Measurements from ENCODE around the gene HSPBP1.
"Not testable (repeated sequence)": the region's sequence is repeated elsewhere in the genome, so short reads cannot be mapped to it uniquely, and the experiment has no call there.

The HSPBP1 gene, protein sequence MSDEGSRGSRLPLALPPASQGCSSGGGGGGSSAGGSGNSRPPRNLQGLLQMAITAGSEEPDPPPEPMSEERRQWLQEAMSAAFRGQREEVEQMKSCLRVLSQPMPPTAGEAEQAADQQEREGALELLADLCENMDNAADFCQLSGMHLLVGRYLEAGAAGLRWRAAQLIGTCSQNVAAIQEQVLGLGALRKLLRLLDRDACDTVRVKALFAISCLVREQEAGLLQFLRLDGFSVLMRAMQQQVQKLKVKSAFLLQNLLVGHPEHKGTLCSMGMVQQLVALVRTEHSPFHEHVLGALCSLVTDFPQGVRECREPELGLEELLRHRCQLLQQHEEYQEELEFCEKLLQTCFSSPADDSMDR

DNA sequence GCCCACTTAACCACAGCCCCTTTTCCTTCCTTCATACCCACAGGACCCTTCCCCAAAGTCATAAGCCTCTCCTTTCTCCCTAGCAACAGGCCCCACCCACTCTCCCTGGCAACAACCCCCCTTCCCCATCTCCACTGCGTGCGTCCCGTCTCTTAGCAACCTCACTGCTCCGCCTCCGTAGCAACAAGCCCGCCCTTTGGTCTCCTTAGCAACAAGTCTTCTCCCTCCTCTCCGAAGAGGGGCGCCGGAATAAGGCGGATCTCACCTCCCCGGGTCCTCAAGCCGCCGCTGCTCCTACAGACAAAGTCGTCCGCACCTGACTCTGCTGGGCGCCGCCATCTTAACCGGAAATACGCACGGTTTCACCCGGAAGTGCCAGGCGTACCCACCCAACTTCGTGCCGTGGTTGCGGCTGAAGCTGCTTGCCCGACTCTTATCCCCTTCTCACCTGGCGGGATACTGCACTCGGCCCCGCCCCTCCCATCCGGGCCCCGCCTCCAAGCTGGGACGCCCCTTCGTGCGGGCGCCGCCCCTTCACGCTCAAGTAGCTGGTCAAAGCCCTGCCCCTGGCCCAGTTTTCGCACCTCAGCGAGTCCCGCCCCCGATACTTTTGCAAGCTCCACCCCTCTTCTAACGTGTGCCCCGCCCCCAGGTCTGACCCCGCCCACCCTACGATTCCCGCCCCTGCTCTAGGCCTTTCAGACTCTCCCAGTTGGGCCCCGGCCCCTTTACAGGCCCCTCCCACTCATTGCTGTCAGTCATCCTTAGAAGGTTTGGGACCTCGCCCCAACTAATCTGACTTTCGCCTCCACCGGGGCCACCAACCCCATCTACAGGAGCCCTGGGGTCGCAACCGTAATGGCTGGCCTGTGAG is at the start of gene HSPBP1:
TSS of gene HSPBP1 (minus strand) at position 341 of the 874 bp plus-strand sequence. CDS start 502 bp downstream, outside the sequence.
- peak; percentile 98 for DNase-seq

DNA sequence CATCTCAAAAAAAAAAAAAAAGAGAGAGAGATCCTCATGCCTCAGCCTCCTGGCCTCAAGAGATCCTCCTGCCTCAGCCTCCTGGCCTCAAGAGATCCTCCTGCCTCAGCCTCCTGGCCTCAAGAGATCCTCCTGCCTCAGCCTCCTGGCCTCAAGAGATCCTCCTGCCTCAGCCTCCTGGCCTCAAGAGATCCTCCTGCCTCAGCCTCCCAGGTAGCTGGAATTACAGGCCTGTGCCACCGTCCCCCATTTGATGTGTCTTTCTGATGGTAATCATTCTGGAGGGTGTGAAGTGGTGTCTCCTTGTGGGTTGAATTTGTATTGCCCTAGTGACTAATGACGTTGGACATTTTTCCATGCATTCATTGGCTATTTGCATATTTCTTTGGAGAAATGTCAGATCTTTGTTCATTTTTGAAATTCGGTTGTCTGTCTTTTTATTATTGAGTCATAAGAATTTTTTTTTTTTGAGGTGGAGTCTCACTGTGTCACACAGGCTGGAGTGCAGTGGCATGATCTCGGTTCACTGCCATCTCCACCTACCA is 48.9 kb upstream of the HSPBP1 start:
- not testable (repeated sequence) for DNase-seq

DNA sequence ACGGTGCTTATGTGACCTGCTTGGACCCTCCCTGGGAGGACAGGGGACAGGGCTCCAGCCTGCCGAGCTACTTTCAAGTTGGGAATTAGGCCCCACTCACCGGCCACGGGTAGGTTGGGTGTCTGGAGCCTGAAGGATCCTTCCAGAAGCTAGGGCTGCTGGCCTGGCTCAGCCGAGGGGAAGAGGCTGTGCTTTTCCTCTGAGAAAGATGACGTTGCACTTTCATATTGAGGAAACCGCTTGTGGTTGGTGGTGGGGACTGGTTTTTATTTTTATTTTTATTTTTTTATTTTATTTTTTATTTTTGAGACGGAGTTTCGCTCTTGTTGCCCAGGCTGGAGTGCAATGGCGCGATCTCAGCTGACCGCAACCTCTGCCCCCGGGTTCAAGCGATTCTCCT is 45.3 kb upstream of the HSPBP1 start, which contains the start of gene TMEM150B:
TSS of gene TMEM150B (minus strand) at position 170 of the 400 bp plus-strand sequence. CDS start 4,305 bp downstream, outside the sequence.
- DNase-seq = no peak

DNA sequence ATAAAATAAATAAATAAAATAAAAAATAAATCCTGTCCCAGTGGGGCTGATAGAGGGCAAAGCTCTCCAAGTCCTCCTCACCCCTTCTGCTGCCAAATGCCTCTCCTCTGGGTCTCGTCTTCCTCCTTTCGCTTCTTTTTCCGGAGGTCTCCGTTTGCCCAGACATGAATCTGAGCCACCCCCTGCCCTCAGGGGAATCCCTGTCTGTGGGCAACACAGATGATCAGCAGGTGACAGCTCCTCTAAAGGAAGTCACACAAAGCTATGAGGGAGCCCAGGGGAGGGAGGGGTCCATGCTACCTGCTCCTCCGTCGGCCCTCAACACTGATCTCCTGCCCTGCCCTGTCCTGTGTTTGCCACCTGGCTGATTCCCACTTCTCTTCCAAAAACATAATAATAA is 44.8 kb upstream of the HSPBP1 start:
- no peak for DNase-seq

DNA sequence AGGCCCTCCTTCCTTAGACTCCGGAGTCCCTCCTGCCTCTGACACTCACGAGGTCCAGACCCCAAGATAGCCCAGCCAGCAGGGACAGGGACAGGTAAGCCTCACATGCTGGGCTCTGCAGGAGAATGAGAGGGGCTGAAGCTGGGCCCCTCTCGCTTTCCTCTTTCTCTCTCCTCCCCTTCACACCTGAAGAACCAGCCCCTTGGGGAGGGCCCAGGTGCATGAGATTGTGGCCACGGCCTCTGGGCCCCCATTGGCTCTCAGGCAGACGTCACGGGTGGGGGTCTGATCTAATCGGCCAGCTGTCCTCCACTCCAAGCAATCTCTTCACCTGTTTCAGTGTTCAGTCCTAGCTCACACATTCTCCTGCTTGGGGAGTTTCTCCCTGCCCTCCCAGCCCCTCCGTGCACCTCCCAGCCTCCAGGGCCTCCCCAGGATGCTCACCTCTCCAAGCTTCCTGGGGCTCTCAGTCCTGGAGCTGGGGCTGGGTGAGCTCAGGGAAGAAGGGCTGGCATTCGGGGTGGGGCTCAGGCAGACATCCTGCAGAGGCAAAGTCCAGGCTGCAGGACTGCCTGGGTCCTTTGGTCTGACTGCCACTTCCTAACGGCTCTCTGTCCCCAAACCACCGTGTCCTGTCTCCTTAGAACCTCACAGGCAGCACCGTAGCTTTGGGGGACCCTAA is 42.4 kb upstream of the HSPBP1 start:
- DNase-seq = no peak

DNA sequence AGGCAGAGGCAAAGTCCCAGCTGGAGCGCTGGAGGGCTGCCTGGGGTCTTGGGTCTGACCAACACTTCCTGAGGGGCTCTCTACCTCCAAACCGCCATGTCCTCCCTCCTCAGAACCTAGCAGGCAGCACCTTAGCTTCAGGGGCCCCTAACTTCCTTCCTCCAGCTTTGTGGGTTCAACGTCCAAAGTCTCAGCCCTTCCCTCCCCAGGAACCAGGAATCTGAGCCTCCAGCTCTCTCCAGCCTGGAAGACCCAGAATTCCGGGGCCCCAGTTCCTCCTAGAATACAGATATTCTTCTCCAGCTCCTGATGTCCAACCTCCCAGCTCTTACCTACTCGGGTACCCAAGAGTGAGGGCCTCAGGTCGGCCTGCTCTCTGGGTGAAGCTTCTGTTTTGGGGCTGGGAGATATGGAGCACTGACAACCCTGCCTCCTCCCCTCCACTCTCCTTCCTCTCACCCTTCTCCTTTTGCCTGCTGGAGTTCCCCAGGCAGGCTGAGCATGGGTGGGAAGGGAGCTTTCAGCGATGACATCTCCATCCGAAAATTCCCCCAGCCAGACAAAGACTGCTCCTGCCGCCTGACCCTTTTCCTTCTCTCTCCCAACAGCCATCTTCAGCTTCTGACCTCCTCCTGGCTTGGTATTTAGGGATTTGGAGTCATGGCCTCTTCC is 41.7 kb upstream of the HSPBP1 start:
- DNase-seq = no peak

DNA sequence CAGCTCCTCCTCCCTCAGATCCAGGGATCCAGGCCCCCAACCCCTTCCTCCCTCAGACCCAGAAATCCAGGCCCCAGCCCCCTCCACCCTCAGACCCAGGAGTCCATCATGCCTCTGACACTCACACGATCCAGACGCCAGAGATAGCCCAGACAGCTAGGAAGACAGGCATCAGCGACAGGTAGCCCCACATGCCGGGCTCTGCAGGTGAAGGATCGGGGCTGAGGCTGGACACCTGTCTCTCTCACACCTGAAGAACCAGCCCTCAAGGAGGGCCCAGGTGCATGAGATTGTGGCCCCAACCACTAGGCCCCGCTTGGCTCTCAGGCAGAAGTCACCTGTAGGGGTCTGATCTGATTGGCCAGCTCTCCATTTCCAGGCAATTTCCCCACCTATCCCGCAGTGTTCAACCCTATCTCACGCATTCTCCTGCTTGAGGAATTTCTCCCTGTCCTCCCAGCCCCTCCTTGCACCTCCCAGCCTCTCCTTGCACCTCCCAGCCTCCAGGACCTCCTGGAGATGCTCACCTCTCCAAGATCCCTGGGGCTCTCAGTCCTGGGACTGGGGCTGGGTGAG is 41.0 kb upstream of the HSPBP1 start:
- DNase-seq = no peak

DNA sequence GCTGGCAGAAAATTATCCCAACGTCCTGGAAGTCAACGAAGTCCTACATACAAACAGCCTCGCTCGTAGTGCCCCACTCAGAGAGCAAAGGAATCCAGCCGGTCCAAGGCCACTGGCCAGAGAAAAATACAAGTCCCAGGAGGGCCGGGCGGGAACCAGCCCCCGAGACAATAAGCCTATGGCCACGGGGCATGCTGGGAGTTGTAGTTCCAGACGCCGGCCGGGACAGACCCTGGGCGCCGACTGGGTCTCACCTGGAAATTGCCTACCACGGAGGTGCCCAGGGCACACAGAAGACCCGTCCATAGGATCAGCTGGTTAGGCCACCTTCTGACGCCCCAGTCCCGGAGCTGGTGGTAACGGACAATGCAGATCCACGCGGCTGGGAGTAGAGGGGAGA is 39.9 kb upstream of the HSPBP1 start:
- no peak for DNase-seq

DNA sequence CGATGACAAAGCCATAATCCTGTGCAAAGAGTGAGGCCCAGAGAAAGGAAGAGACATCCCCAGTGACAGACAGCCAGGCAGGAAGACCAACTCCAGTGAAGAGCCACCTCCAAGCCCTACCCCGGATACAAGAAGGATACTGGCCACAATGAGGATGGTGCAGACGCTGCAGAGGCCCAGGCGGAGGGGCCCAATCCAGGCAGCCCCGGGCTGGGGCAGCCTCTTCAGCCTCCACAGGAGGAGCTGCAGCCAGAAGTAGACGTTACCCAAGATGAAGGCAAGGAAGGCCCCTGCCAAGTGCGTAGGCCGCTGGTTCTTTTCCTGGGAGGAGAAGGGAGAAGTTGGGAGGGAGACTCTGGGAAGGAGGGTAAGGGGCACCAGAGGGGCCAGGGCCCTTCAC is 36.7 kb upstream of the HSPBP1 start:
- DNase-seq = no peak

DNA sequence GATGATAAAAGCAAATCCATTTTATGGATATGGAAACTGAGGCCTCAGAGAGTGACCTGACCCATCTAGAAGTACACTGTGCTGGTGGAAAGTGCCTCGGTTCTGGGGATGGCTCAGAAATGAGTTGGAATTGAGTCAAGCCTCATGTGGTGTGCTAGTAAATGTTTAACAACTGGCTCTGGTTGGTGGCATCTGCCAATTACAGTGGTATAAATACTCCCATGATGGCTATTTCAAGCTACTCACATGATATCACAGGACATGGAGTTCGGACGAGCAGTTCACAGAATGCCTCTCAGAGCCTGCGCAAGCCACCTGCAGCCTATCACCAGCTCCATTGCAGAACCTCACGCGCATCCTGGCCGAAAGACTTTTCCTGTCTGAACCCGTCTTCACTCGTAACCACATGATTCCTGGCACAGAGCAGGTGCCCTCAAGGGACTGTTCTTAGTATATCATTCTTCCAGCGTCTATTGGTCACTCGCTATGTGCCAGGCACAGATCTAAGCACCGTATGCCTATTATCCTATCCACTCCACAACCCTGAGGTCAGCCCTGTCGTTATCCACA is 36.1 kb upstream of the HSPBP1 start:
- DNase-seq = no peak

DNA sequence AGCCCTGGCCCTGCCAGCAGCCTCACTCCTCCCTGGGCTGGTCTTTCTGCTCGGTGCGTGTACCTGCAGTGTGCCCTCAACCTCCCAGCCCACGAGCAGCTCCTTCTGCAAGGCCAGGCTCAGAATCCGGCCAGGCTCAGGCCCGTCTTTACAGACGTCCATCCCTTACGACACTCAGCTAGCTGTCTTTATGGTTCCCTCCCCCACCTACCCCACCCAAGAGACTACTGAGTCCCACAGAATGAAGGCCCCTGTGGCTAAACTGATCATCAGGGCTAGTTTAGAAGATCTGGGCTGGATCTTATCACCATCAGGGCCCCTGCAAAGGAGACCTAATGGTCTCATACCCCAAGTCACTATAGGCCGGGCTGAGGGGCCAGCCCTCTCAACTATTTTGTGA is 34.5 kb upstream of the HSPBP1 start:
- DNase-seq = no peak

DNA sequence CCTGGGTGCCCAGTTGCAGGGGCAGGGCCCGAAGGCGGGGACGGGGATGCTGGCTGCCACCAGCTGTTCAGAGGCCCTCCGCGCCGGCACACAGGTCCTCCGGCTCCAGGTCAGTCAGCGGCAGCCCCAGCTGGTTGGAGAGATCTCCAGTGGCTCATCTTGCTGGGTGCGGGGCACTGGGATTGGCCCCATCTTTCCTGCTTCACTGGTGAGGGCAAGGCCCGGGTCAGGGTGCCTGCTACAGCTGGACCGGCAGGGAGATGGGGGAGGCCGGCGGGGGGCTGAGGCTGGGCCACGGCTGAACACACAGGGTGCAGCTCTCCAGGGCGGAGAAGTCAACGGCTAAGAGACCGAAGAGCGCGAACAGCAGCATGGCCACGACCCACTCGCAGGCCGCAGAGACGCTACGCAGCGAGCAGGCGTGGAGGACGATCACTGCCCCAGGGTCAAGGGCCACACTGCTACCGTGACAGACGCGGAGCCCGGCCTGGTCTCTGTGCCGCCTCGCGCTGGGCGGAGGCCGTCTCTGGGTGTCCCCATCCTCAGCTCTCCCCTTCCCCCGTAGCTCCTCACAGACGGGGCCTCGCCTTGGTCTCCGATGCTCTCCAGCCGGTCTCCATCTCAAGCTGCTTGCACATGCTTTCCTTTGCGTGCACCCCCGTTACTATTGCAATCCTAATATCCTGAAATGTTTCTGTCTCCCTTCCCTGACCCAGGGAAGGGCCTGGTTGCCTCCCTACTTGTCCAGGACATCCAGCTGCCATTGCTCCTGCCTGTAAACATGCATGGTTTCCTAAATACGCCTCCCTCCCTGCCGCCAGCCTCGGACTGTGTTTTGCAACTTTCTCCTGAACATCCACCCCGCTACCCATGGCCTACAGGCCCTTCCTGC is 33.0 kb upstream of the HSPBP1 start:
- DNase-seq = no peak

DNA sequence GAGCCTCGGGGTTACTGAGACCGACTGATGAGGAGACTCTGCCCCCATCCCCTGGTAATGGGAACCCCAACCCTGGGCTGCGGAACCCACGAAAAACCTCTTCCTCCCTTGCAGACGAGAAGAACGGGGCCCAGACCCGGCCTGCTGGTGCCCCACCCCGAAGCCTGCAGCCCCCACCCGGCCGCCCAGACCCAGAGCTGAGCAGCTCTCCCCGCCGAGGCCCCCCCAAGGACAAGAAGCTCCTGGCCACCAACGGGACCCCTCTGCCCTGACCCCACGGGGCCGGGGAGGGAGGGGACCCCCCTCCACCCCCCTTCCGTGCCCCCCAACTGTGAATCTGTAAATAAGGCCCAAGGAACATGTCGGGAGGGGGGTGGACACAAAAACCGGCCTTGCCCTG is 31.9 kb upstream of the HSPBP1 start:
- DNase-seq = no peak

DNA sequence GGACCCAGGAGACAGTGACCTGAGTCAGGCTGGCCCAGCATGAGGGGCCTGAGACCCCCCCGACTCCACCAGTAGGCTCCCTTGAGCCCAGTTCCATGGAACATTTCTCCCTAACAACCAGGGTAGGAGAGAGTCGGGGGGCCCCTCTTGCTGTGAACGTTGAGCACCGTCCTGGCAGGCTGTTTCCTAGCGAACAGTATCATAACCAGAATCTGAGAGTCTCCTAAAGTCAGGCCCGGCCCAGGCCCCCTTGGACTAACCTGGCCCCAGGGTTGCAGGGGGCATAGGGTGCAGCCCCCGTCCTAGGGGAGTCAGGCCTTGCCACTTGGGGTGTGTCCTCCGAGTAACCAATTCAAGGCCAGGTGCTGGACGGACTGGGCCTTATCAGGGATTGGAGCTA is 31.5 kb upstream of the HSPBP1 start:
- no peak for DNase-seq

DNA sequence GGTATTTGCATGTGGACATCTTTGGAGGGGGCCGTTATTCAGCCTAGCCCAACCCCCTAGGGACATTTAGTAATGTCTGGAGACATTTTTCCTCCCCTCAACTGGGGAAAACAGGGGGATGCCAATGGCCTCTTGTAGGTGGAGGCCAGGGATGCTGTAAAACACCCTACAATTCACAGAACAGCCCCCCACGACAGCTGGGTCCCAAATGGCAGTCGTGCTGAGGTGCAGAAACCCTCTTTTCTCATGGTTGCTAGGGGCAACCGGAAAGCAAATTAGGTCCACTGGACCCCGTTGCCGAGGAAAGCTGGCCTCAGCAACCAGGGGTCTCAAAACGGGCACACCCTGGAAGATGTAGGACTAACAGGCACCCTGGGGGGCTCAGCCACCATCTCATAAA is 30.6 kb upstream of the HSPBP1 start:
- no peak for DNase-seq

DNA sequence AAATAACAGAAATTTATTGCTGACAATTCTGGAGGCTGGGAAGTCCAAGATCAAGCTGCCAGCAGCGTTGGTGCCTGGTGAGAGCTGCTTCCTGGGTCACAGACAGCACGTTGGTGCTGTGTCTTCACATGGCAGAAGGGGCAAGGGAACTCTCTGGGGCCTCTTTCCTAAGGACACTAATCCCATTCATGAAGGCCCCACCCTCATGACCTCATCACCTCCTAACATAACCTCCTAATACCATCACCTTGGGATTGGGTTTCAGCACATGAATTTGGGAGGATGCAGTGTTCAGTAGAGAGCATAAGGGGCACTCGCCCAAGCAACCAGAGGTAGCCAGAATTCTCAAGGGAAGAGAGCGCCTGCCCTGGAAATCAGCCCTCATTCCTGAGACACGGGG is 29.5 kb upstream of the HSPBP1 start:
- DNase-seq = no peak

DNA sequence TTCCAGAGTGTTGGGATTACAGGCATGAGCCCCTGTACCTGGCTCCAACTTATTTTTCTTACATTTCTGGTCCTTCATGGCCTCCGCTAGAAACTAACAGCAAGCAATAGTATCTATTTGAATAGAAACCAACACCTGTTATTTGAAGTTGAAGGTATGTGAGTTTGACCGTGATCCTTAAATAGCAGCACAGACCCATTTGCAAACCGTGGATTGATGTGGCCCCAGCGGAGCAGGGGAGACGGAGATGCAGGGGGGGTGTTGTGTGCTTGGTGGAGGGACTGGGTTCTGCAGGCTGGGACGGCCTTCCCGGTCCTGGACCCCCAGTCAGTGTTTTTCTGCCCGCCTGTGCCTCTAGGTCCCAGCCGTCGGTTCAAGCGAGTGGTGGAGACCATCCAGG is 28.4 kb upstream of the HSPBP1 start:
- DNase-seq = no peak

DNA sequence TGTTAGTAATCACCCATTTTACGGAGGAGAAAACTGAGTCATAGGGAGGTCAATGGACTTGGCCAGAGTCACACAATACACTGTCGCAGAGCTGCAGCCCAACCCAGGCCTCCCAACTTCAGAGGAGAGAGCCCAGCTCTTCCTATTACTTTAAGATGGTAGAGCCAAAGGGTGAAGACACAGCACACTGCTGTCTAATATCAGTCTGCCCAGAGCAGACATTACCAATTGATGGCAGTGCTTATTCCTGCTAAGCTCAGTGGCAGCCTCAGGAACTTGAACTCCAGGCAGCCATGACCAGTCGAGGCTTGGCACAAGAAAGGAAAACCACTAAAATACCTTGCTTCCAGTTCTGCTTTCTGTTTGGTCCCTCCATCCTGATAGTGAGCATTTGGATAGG is 26.8 kb upstream of the HSPBP1 start:
- DNase-seq = no peak

DNA sequence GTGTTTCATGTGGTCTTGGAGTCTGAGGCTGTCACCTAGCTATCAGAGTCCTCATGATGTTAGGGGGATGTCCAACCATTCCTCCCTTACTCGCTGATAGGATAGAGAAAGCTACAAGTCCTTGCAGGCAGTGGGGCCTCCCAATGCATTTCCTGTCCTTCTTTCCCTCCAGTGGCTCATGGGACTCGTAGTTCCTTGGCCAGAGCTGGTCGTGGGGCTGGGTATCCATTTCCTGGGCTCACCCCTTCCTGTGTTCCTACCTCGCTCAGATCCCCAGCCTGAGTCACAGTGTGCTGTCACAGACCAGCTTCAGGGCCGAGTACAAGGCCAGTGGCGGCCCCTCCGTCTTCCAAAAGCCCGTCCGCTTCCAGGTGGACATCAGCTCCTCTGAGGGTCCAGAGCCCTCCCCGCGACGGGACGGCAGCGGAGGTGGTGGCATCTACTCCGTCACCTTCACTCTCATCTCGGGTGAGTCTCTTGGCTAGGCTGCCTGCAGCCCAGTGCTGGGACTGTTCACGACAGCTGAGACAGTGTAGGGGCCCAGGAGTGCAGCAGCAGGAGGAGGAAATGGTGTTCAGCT is 26.2 kb upstream of the HSPBP1 start:
- DNase-seq = no peak

DNA sequence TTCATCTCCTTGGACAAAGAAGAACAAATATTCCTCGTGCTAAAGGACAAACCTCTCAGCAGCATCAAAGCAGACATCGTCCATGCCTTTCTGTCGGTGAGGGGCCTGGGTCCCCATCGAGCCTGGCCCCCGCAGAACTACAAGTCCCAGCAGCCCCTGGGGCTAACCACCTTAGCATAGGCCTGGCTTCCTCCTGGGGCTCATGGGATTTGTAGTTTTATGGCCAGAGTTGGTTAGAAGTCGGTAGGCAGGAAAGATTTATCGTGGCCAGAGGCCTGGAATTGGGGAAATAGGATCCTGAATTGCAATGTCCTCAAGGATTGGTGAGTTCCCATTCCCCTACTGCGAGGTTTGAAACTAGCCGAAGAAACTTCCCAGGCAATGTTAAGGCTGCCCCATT is 25.6 kb upstream of the HSPBP1 start:
- peak; percentile 70 for DNase-seq

All from stimulated activated CD8-positive, alpha-beta memory T cell treated with anti-CD3 and anti-CD28 coated beads, Interleukin-4, amount 100 ng/mL, for 48 hours (primary cell).